Measurements from ENCODE around the gene STX17.

Gene STX17

DNA sequence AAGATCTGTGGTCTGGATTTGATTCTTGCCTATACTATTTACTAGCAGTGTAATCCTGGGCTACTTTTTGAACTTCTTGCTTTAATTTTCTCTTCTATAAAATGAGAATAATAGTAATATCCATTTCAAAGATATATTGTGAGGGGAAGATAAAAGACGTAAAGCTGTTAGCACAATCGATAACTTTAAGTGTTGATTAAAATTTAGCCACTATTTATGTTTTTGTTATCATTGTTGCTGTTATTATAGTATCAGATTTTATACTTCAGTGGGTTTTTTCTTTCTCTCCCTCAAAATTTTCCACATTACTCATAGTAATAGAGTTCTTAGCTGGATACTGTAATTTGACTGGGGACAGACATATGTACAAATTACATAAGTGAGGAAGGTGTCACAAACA, 42.0 kb downstream of the STX17 start:
- Mint-ChIP-seq H3K4me1 (no peaks in the 10 kb centered on the region), H3K9me3 (peaks cover 3% of the 10 kb centered on the region), H3K4me3 (no peak overlapping the region), H3K27ac (no peak overlapping the region), H3K36me3 (ENCODE audit: low read depth) (peaks cover 36% of the 10 kb centered on the region), H3K27me3 (ENCODE audit: low read depth) (no peaks in the 10 kb centered on the region)
- TF ChIP-seq, protein P1, sequence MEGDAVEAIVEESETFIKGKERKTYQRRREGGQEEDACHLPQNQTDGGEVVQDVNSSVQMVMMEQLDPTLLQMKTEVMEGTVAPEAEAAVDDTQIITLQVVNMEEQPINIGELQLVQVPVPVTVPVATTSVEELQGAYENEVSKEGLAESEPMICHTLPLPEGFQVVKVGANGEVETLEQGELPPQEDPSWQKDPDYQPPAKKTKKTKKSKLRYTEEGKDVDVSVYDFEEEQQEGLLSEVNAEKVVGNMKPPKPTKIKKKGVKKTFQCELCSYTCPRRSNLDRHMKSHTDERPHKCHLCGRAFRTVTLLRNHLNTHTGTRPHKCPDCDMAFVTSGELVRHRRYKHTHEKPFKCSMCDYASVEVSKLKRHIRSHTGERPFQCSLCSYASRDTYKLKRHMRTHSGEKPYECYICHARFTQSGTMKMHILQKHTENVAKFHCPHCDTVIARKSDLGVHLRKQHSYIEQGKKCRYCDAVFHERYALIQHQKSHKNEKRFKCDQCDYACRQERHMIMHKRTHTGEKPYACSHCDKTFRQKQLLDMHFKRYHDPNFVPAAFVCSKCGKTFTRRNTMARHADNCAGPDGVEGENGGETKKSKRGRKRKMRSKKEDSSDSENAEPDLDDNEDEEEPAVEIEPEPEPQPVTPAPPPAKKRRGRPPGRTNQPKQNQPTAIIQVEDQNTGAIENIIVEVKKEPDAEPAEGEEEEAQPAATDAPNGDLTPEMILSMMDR (IDR thresholded peaks at IDR 0.05; ENCODE audit: unreplicated experiment in 3 of 3): no peak

DNA sequence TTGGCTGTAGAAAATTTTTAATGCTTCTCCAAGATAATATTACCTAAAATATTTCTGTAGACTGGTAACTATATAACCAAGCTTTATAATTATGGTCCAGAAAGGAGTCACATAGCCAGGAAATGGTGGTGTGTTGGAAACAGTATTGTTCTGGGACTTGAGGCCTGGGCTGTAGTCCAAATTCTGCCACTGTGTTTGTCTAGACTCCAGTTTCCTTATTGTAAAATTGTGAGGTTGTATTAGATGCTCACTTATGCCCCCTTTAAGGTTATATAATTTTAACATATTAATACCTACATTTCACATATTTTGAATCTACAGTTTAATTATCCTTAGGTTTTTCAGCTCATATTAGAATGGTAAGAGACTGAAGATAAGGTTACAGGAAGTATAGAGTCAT, 42.4 kb downstream of the STX17 start:
- H3K9me3 Mint-ChIP-seq: no peaks in the 10 kb centered on the region
- no peak overlapping the region for H3K4me3 Mint-ChIP-seq
- H3K36me3 Mint-ChIP-seq (ENCODE audit: low read depth): peaks cover 34% of the 10 kb centered on the region
- no peaks in the 10 kb centered on the region for H3K4me1 Mint-ChIP-seq
- no peak overlapping the region for H3K27ac Mint-ChIP-seq
- TF ChIP-seq, protein P1 (IDR thresholded peaks at IDR 0.05; ENCODE audit: unreplicated experiment in 3 of 3): no peak
- no peaks in the 10 kb centered on the region for H3K27me3 Mint-ChIP-seq (ENCODE audit: low read depth)

DNA sequence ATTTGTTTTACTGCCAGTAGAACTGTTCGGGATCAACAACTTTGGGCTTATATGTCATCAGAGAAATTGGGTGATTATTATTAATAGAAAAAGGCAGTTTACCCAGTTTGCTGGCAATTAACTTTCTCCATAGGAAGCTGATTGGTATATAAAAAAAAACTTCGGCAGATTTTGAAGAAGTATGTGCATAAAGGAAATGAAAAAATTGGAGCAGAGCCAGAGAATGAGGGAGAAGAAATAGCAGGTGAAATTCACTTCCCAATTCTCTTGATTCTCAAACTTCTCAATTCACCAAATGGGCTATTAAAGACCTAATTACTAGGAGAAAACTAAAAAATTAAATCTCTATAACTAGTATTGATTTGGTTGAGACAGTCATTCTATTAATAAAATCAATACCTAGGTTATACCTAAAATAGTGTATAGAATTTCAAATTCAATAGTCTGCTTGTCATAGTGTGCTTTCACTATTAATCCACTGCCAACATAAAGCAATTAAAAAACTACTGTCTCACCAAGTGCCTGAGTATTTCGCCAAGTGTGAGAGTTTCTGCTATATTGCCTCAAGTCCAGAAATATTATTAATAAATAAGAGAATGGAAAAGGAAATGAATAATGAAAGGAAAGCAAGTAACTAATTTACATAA, 47.5 kb downstream of the STX17 start:
- peaks cover 33% of the 10 kb centered on the region for H3K36me3 Mint-ChIP-seq (ENCODE audit: low read depth)
- TF ChIP-seq, protein P1 (IDR thresholded peaks at IDR 0.05; ENCODE audit: unreplicated experiment in 3 of 3): no peak
- H3K4me1 Mint-ChIP-seq: no peaks in the 10 kb centered on the region
- no peaks in the 10 kb centered on the region for H3K9me3 Mint-ChIP-seq
- H3K27ac Mint-ChIP-seq: no peak overlapping the region
- no peak overlapping the region for H3K4me3 Mint-ChIP-seq
- H3K27me3 Mint-ChIP-seq (ENCODE audit: low read depth): no peaks in the 10 kb centered on the region

DNA sequence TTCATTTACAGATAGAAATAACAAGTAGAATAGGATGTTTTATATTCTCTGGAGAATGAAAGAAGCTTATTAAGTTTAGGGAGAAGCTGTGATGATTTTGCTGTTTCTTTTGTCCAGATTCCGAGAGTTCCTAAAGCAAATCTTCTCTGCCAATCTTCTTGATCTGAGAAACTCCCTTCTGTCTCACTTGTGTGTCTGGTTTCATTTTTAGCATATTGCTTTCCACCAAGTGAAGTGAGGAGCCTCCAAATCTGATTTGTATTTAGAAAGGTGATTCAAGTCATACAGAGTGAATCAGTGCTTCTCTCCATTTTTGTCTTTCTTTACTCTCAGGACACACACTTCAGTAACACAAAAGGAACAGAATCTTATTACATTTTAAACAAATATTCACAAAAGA, 48.4 kb downstream of the STX17 start:
- Mint-ChIP-seq H3K4me3 (no peak overlapping the region), H3K27ac (no peak overlapping the region), H3K27me3 (ENCODE audit: low read depth) (no peaks in the 10 kb centered on the region), H3K9me3 (no peaks in the 10 kb centered on the region), H3K4me1 (no peaks in the 10 kb centered on the region), H3K36me3 (ENCODE audit: low read depth) (peaks cover 35% of the 10 kb centered on the region)
- TF ChIP-seq, protein P1 (IDR thresholded peaks at IDR 0.05; ENCODE audit: unreplicated experiment in 3 of 3): no peak

DNA sequence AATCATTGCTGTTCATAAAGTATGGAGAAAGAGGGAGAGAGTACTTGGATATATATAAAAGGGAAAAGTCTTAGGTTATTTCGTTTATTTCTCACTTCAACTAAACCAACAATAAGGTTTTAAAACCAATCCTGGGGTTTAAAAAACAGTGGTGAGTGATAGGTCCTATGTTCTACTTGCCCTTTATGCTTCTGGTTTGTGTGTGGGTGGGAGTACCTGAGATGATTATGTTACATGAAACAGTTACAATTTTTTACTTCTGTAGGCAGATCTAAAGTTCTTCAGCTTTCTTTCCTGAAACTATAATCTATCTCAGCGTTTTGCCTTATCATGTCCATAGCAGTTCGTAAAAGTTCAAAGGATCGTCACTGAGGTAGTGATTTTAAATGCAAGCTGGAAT, 49.2 kb downstream of the STX17 start:
- Mint-ChIP-seq H3K27ac (no peak overlapping the region), H3K4me1 (no peaks in the 10 kb centered on the region), H3K9me3 (no peaks in the 10 kb centered on the region), H3K27me3 (ENCODE audit: low read depth) (no peaks in the 10 kb centered on the region), H3K4me3 (no peak overlapping the region), H3K36me3 (ENCODE audit: low read depth) (peaks cover 30% of the 10 kb centered on the region)
- TF ChIP-seq, protein P1 (IDR thresholded peaks at IDR 0.05; ENCODE audit: unreplicated experiment in 3 of 3): no peak

DNA sequence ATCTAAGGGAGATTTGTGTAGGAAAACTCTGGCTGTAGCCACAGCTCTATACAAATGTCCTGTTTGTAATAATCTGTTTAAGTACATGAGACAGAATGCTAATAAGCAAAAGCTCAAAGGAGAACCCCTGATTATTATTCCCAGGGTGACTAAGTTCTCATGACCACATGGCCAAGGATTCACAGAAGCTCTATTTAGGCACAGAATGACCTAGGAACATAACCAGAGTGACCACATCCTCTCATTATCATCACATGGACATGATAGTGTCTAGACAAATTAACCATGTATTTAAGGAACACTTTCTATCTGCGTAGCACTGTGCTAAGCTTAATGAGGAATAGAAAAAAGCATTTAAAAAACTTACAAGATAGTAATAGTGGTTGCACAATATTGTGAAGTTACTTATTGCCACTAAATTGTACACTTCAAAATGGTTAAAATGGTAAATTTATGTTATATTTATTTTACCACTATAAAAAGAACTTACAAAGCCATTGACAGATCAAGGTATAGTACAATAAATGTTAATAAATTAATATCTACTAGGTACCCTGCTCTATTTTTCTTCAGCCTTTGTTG, 56.3 kb downstream of the STX17 start:
- H3K4me3 Mint-ChIP-seq: no peak overlapping the region
- H3K9me3 Mint-ChIP-seq: no peaks in the 10 kb centered on the region
- peaks cover 22% of the 10 kb centered on the region for H3K36me3 Mint-ChIP-seq (ENCODE audit: low read depth)
- no peaks in the 10 kb centered on the region for H3K27me3 Mint-ChIP-seq (ENCODE audit: low read depth)
- no peak overlapping the region for H3K27ac Mint-ChIP-seq
- TF ChIP-seq, protein P1 (IDR thresholded peaks at IDR 0.05; ENCODE audit: unreplicated experiment in 3 of 3): no peak
- no peaks in the 10 kb centered on the region for H3K4me1 Mint-ChIP-seq

All from nephron (organoid).